Cardiac muscle cell (in vitro differentiated cells and primary cell): ENCODE results near the gene NUDCD3. TPM values are rescaled to one million over a fixed set of nuclear protein-coding genes. Genes with fewer than 3 reads are reported as not detected.

ENCODE experiments used
- DNase-seq, 2 donors: peaks; one replicate each; pipeline versions ENCODE4 v3.0.0 to v3.0.0-alpha.2; 2010 to 2017; ENCODE audit warnings: low read depth in 1 of 2, low spot score in 1 of 2
- H3K27ac ChIP-seq: fragments of 200-600 bp; sonication (generic); 2 replicates; pipeline ENCODE4 v1.5.1; 2016
- H3K27me3 ChIP-seq: fragments of 200-600 bp; sonication (generic); 2 replicates; pipeline ENCODE4 v1.6.0; 2016; ENCODE audit warnings: control low read depth
- H3K36me3 ChIP-seq: fragments of 200-600 bp; sonication (generic); 2 replicates; pipeline ENCODE4 v1.5.1; 2016; ENCODE audit warnings: control low read depth
- H3K4me1 ChIP-seq: fragments of 200-600 bp; sonication (generic); 2 replicates; pipeline ENCODE4 v1.8.1; 2017; ENCODE audit warnings: low read depth, mild to moderate bottlenecking, mixed run types
- H3K4me3 ChIP-seq: fragments of 200-600 bp; sonication (generic); 2 replicates; pipeline ENCODE4 v1.5.1; 2016; ENCODE audit warnings: mild to moderate bottlenecking
- H3K9me3 ChIP-seq: fragments of 200-600 bp; sonication (generic); 2 replicates; pipeline ENCODE4 v1.5.1; 2017; ENCODE audit warnings: low read depth, mild to moderate bottlenecking, control low read depth
- CTCF ChIP-seq: IDR thresholded peaks from 2 replicates; pipeline ENCODE4 v1.5.1; 2012; ENCODE audit warnings: low read depth, mild to moderate bottlenecking, low read length
- polyA plus RNA-seq: library from polyadenylated mRNA; unstranded; fragments of >200 nt; fragmentation: Nextera tagmentation; extraction: Ambion mirVana; gene quantifications from 2 replicates; pipeline ENCODE4 v1.2.1, GENCODE V29; 2016
- total RNA-seq: library from RNA; depleted of rRNA; stranded (reverse); fragments of >200 nt; gene quantifications from 2 replicates; pipeline ENCODE4 v1.2.3, GENCODE V29; 2016

The NUDCD3 gene
- total and polyA plus RNA-seq, 2 experiments from 2014 or later, result 44.8 to 98.7 TPM

DNA sequence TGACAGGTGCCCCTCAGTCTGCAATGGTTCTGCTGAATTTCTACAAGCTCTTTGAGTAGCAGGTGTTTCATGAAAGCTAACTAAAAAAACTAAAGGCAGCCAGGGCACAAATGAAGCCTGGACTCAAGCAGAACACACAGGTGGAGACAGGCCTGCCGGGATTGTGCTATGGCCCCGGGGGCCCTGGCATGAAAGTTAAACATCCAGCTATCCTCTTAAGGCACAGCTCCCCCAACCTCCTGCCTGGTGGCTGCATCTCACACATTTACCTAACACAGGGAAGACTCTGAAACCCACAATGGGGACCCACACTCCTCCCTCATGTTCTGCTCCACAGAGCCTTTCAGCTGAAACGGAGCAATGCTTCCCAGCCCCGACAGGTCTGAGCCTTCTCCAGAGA is 88.8 kb downstream of the NUDCD3 start:
- H3K9me3 ChIP-seq, result no peaks in the 10 kb centered on the region
- no peaks in the 10 kb centered on the region for H3K36me3 ChIP-seq
- TF ChIP-seq CTCF, result no peak
- no peaks in the 10 kb centered on the region for H3K4me1 ChIP-seq
- H3K4me3 ChIP-seq, result no peak overlapping the region
- no peaks in the 10 kb centered on the region for H3K27me3 ChIP-seq
- H3K27ac ChIP-seq, result no peak overlapping the region
- DNase-seq, result no peak

DNA sequence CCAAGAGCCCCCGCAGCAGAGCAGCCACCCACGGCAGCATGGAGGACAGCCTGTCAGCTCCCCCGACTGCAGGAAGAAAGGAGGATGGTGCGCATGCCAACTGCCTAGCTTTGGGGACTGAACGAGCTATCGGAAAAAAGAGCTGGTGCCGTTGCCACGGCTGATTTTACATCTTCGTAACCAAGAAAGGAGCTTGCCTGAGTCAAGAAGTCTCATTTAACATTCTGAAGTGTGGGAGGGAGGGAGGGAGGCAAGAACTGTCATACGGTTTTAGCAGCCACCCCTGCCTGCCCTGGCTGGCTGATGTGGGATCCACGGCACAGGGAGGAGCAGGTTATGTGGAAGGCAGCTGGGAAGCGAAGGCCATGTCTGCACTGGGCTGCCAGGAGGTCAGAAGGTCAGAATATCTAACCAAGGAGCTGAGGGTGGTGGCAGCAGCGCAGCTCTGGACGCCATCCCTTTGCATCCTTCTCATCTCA is 90.4 kb downstream of the NUDCD3 start:
- Histone ChIP-seq H3K27me3 (no peaks in the 10 kb centered on the region), H3K4me1 (no peaks in the 10 kb centered on the region), H3K27ac (no peak overlapping the region), H3K4me3 (no peak overlapping the region), H3K9me3 (no peaks in the 10 kb centered on the region), H3K36me3 (no peaks in the 10 kb centered on the region)
- no peak for DNase-seq
- TF ChIP-seq CTCF, result no peak

DNA sequence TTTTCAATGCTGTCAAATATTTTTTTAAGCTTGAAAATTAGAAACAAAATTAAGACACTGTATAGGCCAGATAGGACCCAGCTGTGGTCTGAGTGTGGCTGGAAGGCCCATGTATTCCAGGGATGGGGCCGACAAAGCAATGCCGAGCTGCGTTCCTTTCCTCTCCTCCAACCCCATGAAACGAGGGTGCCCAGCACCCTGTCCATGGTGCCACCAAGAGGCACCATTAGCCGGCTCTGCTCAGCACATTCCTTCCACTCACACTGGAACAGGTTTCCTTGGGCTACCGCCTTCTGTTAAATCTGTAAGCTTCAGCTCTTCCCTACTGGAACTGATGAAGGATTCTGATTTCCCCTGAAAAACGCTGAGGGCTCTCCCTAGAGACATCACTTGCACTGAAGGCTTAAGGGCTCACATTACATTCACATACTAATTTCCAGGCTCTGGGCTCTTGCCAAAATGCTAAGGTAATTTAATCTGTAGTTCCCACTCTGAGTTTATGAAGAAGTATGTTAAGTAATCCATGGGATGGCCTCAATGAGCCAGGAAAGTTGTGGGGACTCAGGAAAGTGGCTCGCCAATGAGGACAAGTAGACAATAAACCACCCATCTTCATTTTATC is 91.4 kb downstream of the NUDCD3 start:
- Histone ChIP-seq H3K27me3 (no peaks in the 10 kb centered on the region), H3K4me3 (no peak overlapping the region), H3K36me3 (no peaks in the 10 kb centered on the region), H3K9me3 (no peaks in the 10 kb centered on the region), H3K4me1 (no peaks in the 10 kb centered on the region), H3K27ac (no peak overlapping the region)
- no peak for DNase-seq
- no peak for TF ChIP-seq CTCF

- no peak for TF ChIP-seq CTCF
- no peak overlapping the region for H3K27ac ChIP-seq
- no peaks in the 10 kb centered on the region for H3K9me3 ChIP-seq
- H3K36me3 ChIP-seq, result no peaks in the 10 kb centered on the region
- H3K4me3 ChIP-seq, result no peak overlapping the region
- no peaks in the 10 kb centered on the region for H3K4me1 ChIP-seq
- no peaks in the 10 kb centered on the region for H3K27me3 ChIP-seq
- peak in 1 of 2 donors; percentile 22 for DNase-seq
These were observed 91.9 kb downstream of the NUDCD3 start for GRCh38 chr7:44398511-44398911.

DNA sequence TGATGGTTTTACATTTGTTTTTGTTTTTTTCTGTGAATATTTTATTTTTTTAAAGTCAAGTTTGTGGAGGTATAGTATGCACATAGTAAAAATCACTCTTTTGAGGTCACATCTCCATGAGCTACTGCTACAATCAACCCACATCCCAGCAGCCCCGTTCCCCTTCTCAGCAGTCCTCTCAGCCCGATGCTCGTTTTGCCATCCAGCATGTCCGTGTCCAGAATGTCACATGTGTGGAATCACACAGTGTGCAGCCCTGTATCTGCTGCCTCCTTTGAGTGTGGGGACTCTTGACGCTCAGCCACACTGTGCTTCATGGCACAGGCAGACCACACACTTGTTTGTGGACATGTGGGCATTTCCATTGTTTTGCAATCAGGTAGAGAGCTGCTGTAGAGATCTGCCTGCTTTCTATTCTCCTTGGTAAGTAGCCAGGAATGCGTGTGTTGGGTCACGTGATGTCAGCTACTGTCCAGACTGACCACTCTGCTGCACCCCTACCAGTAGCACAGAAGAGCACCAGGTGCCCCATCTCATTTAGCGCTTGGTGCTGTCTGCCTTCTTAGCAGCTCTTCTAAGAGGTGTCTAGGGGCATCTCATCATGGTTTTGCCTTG is 93.4 kb downstream of the NUDCD3 start:
- no peaks in the 10 kb centered on the region for H3K9me3 ChIP-seq
- H3K36me3 ChIP-seq, result no peaks in the 10 kb centered on the region
- no peak for TF ChIP-seq CTCF
- no peaks in the 10 kb centered on the region for H3K4me1 ChIP-seq
- H3K4me3 ChIP-seq, result no peak overlapping the region
- no peak overlapping the region for H3K27ac ChIP-seq
- H3K27me3 ChIP-seq, result no peaks in the 10 kb centered on the region
- peak in 1 of 2 donors; percentile 75 for DNase-seq
